ENCODE data around the gene KNDC1.

- TF ChIP-seq REST (IDR thresholded peaks at IDR 0.05; ENCODE audit: insufficient read depth in 1 of 2, low read depth in 2 of 2, low read length in 2 of 2), result no peak
- no peak for TF ChIP-seq TAF1 (IDR thresholded peaks at IDR 0.05; ENCODE audit: borderline replicate concordance, insufficient read depth, low read length)
- no peak for TF ChIP-seq POLR2AphosphoS5 (IDR thresholded peaks at IDR 0.05; ENCODE audit: low read depth, low read length)
- no peak for TF ChIP-seq SIN3A (IDR thresholded peaks at IDR 0.05; ENCODE audit: borderline replicate concordance, insufficient read depth, low read length)
- TF ChIP-seq FOXP2 (optimal IDR thresholded peaks at IDR 0.05; ENCODE audit: borderline replicate concordance, extremely low read depth, extremely low read length, insufficient read depth), result no peak
Observed at GRCh38 chr10:133249094-133249780, 89.2 kb downstream of the KNDC1 start.
